NCI-H2107 treated with DMSO at 0.1 percent for 48 hours (cell line): Measurements from ENCODE around the gene FIBIN.

Experiments
- DNase-seq: peaks from one replicate; lab custom pipeline; 2025; ENCODE audit not compliant: unreplicated experiment; lab: John Stamatoyannopoulos, UW

Gene FIBIN

GRCh38 chr11:27020751-27021150 is 26.8 kb downstream of the FIBIN start:
- DNase-seq, result no peak

- no peak for DNase-seq
These were observed 28.8 kb downstream of the FIBIN start for GRCh38 chr11:27022659-27023251.

GRCh38 chr11:27024865-27025264 is 31.0 kb downstream of the FIBIN start:
- no peak for DNase-seq

DNA sequence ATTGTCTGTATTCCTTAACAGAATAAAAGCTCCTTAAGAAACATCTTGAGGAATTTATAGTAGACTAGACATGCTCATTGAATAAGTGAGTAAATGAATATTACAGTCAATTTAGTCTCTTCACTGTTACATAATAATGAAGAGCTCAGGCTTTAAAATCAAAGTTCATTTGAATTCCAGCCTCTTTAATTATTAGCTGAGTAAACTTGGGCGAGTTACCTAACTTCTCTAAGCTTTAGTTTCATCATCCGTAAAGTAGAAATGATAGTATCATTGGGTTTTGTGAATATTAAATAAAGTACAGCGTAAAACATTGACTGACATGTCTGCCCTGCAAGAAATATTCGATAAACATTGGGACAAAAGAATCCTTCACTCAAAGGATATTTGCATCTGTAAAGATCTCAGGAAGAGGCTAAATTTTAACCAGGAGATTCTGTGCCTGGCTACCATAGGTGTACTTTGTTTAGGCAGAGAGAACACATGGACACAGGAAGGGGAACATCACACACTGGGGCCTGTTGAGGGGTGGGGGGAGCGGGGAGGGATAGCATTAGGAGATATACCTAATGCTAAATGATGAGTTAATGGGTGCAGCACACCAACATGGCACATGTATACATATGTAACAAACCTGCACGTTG is 31.5 kb downstream of the FIBIN start:
- DNase-seq, result no peak

DNA sequence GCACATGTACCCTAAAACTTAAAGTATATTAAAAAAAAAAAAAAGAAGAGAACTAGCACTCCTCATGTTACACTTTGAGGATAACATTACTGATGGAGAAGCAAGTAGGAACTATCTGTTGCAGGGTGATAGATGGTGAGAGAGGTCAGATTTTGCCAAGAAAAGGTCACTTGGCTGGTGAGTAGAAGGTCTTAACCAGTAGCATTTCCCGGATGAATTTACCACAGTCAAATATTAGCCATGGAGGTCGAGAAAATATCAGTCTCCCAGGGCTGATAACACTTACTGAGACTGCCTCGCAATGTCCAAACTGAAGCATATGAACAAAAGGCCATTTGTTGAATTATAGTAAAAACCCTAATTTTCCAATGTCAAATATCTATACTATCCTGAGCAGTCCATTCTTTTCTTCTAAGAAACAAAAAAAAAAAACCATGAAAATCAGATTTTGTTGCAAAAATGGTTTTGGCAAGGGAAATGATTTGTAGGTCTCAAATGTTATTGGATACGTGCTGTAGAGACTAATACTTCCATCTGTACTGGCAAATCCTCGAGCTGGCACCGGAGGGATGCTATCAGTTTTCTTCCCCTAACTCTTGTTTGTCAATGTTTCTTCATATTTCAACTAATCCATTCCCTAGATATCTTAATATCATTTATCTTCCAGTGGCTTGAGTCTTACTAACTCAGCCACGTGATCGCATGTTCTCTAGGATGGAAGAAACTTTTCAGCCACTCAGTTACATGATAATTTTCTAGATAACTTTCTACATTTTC is 32.2 kb downstream of the FIBIN start:
- no peak for DNase-seq

GRCh38 chr11:27028561-27028965 is 34.7 kb downstream of the FIBIN start:
- DNase-seq, result no peak

DNA sequence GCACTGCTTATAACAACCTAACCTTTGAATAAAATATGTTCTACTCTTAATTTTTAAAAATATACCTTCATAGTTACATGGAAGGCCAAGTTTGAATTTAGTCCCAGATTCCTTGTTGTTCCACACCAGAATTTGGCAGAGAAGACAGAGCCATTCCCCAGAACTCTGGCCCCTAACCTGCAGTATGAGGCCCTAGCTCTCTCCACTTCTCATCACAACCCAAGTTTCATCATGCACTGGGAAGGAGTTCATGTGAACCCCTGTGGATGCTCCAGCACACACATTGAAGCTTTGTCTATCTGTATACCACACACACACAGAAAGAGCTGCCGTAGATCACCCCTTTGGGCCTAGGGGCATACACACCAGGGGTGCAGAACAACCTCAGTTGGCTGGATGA is 36.1 kb downstream of the FIBIN start:
- DNase-seq, result no peak

- no peak for DNase-seq
These were observed 37.8 kb downstream of the FIBIN start for GRCh38 chr11:27031754-27032153.

DNA sequence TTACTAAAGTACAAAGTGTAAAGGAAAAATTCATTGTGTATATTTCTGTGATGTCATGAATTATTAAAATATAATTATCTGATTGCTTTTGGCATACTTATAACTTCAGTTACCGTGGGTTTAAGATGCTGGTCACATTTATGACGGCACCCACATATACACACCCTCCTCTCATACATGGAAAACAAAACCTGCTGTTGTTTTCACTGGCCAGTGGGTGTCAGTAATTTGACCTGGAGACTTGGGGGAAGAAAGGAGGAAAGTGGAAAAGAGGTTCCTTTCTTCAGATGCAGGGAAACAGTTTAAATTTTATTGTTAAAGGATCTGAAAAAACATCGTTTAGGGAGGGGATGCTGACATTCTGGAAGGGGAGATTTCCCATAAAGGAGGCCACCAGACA is 46.0 kb downstream of the FIBIN start:
- no peak for DNase-seq

DNA sequence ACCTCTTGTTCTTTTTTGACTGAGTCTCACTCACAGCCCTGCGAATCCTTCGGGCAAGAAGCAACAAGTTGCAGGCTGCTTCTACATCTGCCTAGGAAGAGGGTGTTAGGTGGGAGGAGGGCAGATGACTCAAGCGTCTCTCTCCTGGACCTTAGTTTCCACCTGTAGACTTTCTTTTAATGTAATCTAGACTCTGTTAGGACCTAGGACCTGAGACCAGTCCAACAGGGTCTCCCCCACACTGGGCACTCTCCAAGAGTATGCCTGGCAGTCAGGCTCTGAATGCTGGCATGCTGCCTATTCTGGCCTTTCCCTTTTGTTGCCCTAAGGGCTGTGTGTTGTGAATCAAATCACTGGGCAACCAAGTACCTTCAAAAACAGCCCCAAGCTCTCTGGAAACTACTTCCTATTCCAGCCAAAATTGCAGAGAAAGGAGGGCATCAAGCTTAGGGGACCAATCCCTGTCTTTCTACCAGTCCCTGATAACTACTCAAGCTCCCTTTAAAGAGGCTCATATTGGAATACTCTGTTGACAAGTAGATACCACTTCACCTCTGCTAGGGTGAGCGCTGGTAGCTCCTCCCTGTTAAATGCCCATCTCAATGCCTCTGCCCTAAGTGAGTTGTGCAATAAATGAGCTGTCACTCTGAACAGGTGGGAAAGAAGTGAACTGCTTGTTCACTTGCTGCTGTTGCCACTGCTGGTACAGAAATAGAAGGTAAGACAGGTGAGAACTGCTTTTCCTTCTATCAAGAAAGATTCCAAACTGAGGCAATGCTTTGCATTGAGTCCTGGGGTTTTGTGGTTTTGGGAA is 46.6 kb downstream of the FIBIN start, which contains the start of gene BBOX1:
TSS of gene BBOX1 (plus strand) at position 514 of the 814 bp plus-strand sequence. CDS start 14,616 bp downstream, outside the sequence.
- DNase-seq, result no peak

- DNase-seq, result no peak
These were observed 47.4 kb downstream of the FIBIN start for GRCh38 chr11:27041141-27041899.
